ENCODE measurements around the gene CFP. TPM values are rescaled to one million over a fixed set of nuclear protein-coding genes. Genes with fewer than 3 reads are reported as not detected.

Gene CFP
- polyA plus RNA-seq, 2 of the 4 experiments (the other 2 are of a cell fraction), result 0.14 to 0.54 TPM

- H3K4me2 ChIP-seq, result no peak overlapping the region; the same call in 2 of the 3 replicates
- ATAC-seq (no peak), DNase-seq (ENCODE audit: low read depth in 1 of 2, low spot score in 1 of 2) (no peak), FAIRE-seq (no peak)
- 46% methylated on average over 9 of the region's 9 CpGs for WGBS (ENCODE audit: missing lambda C conversion rate)
- no peak overlapping the region for H3K4me3 ChIP-seq
- ChIA-PET CTCF (interaction anchor here (0.9 kb wide), 1 partner anchor 60 kb away, joined by 3 read pairs; no protein-coding TSS in a partner anchor), POLR2A (no interaction called here)
- peaks cover 29% of the 10 kb centered on the region; the same call in 2 of the 3 replicates for H3K4me1 ChIP-seq
- H3K27ac ChIP-seq, result no peak overlapping the region
- H3K9me3 ChIP-seq, result no peaks in the 10 kb centered on the region
- TF ChIP-seq, protein P1, sequence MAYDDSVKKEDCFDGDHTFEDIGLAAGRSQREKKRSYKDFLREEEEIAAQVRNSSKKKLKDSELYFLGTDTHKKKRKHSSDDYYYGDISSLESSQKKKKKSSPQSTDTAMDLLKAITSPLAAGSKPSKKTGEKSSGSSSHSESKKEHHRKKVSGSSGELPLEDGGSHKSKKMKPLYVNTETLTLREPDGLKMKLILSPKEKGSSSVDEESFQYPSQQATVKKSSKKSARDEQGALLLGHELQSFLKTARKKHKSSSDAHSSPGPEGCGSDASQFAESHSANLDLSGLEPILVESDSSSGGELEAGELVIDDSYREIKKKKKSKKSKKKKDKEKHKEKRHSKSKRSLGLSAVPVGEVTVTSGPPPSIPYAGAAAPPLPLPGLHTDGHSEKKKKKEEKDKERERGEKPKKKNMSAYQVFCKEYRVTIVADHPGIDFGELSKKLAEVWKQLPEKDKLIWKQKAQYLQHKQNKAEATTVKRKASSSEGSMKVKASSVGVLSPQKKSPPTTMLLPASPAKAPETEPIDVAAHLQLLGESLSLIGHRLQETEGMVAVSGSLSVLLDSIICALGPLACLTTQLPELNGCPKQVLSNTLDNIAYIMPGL (CRISPR knock-in tag; IDR thresholded peaks at IDR 0.05; ENCODE audit: borderline replicate concordance), result no peak
- no peak for TF ChIP-seq JUNB (IDR thresholded peaks at IDR 0.05)
- TF ChIP-seq EP300 (IDR thresholded peaks at IDR 0.05), result no peak
- TF ChIP-seq CEBPB (IDR thresholded peaks at IDR 0.05), result no peak
- TF ChIP-seq RNF2 (IDR thresholded peaks at IDR 0.05; ENCODE audit: borderline replicate concordance, low read depth), result no peak
- no peak for TF ChIP-seq TFCP2L1 (CRISPR knock-in tag; IDR thresholded peaks at IDR 0.05)
- TF ChIP-seq POLR2AphosphoS2 (conservative IDR thresholded peaks at IDR 0.05; ENCODE audit: low read length), result no peak
- TF ChIP-seq NR3C1 (IDR thresholded peaks at IDR 0.05), result no peak
- TF ChIP-seq JUN (IDR thresholded peaks at IDR 0.05), result no peak
- no peak for TF ChIP-seq NFE2L2 (conservative IDR thresholded peaks at IDR 0.05; ENCODE audit: low read length)
- TF ChIP-seq CBX2 (IDR thresholded peaks at IDR 0.05; ENCODE audit: borderline replicate concordance, low read depth), result no peak
- no peak for TF ChIP-seq CBX8 (IDR thresholded peaks at IDR 0.05)
- TF ChIP-seq MAFK (IDR thresholded peaks at IDR 0.05; ENCODE audit: partially characterized antibody), result no peak
- no peak for TF ChIP-seq HOXA7 (CRISPR knock-in tag; IDR thresholded peaks at IDR 0.05)
- no peak for TF ChIP-seq KDM5A (IDR thresholded peaks at IDR 0.05)
- TF ChIP-seq FOSB (CRISPR knock-in tag; IDR thresholded peaks at IDR 0.05), result no peak
- TF ChIP-seq SMC3 (IDR thresholded peaks at IDR 0.05), result no peak
Observed at GRCh38 chrX:47577424-47577823, 52.3 kb downstream of the CFP start.

GRCh38 chrX:47576021-47576898, 53.5 kb downstream of the CFP start:
- Histone ChIP-seq H3K4me1 (peaks cover 22% of the 10 kb centered on the region; the same call in 2 of the 3 replicates), H3K9me3 (no peaks in the 10 kb centered on the region), H3K4me2 (no peak overlapping the region), H3K27ac (no peak overlapping the region), H3K4me3 (no peak overlapping the region)
- DNase-seq (ENCODE audit: low read depth in 1 of 2, low spot score in 1 of 2) (no peak), ATAC-seq (no peak), FAIRE-seq (no peak)
- CTCF ChIA-PET, result no interaction called here
- no peak for TF ChIP-seq HEYL (CRISPR knock-in tag; IDR thresholded peaks at IDR 0.05)
- TF ChIP-seq ESRRA (IDR thresholded peaks at IDR 0.05; ENCODE audit: borderline replicate concordance, low read length), result no peak
- TF ChIP-seq EP300 (IDR thresholded peaks at IDR 0.05), result no peak
- no peak for TF ChIP-seq JUN (IDR thresholded peaks at IDR 0.05)
- TF ChIP-seq RCOR1 (IDR thresholded peaks at IDR 0.05; ENCODE audit: low read depth, low read length), result no peak
- no peak for TF ChIP-seq HOXB13 (CRISPR knock-in tag; IDR thresholded peaks at IDR 0.05; ENCODE audit: low read depth)
- TF ChIP-seq TP53 (CRISPR knock-in tag; IDR thresholded peaks at IDR 0.05), result no peak
- TF ChIP-seq CHD4 (IDR thresholded peaks at IDR 0.05; ENCODE audit: borderline replicate concordance), result no peak
- TF ChIP-seq FOXS1 (CRISPR knock-in tag; IDR thresholded peaks at IDR 0.05), result no peak
- TF ChIP-seq FOSB (CRISPR knock-in tag; IDR thresholded peaks at IDR 0.05), result no peak
- TF ChIP-seq ZNF302 (CRISPR knock-in tag; IDR thresholded peaks at IDR 0.05), result no peak
- TF ChIP-seq CHD2 (IDR thresholded peaks at IDR 0.05; ENCODE audit: low read length, partially characterized antibody), result no peak
- WGBS (ENCODE audit: missing lambda C conversion rate), result 91% methylated on average over 20 of the region's 20 CpGs
- POLR2A ChIA-PET, result no interaction called here

Data from A549 (cell line).